ENCODE results near the gene NR1H4. TPM values are rescaled to one million over a fixed set of nuclear protein-coding genes. Genes with fewer than 3 reads are reported as not detected.
"Not testable (repeated sequence)": the region's sequence is repeated elsewhere in the genome, so short reads cannot be mapped to it uniquely, and the experiment has no call there.

Gene NR1H4
- total RNA-seq, 2 experiments from 2014 or later, result not detected

DNA sequence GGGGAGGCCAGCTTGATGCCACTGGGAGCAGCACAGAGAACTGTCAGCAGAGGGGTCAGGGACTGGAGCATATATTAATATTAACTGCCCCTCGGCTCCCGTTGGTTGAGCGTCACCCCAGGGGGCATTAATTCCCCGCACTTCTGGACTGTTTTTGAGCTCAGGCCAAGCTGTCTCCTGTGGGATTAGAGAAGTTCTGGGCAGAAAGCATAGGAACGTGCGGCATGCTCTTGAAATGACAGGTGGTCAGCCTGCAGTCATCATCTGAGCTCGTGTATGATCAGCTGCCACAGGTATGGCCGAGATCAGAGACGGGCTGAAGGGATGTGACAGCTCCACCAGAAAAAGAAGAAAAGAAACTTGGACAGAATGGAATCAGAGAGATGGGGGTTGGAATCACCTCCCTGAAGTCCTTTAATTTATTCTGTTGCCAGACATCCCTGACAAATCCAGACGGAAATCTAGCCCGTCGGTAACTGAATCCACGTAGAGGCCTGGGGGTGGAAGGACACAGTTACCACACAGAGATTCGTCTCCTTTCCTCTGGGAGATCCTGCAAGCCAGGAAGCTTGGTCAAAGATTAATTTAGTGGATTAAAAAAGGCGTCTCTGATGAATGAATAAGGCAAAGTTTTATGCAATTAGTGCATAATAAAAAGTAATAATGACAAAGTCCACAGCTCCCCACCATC lies 23.6 kb downstream of the NR1H4 start:
- Mint-ChIP-seq H3K27me3 (ENCODE audit: low read depth) (no peaks in the 10 kb centered on the region), H3K27ac (no peak overlapping the region), H3K9me3 (ENCODE audit: insufficient read depth) (no peaks in the 10 kb centered on the region), H3K36me3 (ENCODE audit: low read depth) (no peaks in the 10 kb centered on the region), H3K4me1 (ENCODE audit: low read depth) (no peaks in the 10 kb centered on the region), H3K4me3 (no peak overlapping the region)
- ChIA-PET POLR2A (no interaction called here), CTCF (no interaction called here)
- DNase-seq (no peak), ATAC-seq (no peak)

DNA sequence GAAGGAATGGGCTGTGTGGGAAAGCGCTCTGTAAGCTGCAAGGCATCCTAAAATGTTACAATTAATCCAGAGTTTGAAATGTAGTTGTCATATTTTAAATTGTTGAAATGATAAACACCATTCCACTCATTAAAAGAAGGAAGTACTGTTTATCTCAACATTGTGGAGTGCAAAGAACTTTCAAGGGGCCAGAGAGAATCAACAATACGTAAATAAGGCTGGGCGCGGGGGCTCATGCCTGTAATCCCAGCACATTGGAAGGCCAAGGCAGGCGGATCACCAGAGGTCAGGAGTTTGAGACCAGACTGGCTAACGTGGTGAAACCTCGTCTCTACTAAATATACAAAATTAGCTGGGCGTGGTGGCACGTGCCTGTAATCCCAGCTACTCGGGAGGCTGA lies 24.5 kb downstream of the NR1H4 start:
- no peak for ATAC-seq
- no peak for DNase-seq

DNA sequence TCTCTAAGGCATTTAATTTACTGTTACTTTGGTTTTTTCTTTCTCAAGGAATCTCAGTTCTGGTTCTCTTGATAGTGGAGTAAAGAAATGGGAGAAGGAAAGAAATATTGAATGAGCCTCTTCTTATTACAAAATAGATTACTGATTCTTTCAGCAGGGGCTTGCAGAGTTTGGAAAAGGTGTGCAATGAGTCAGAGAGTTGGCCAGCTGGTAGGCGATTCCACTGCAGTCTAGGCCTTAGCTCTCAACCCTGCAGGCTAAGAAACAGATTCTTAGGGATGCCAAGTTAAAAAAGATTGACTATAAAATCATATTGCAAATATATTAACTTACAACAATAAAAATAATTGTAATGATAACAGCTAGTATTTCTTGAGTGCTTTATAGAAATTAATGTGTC lies 25.8 kb downstream of the NR1H4 start:
- POLR2A ChIA-PET, result no interaction called here
- no peak overlapping the region for H3K4me3 Mint-ChIP-seq
- no peak overlapping the region for H3K27ac Mint-ChIP-seq
- CTCF ChIA-PET, result no interaction called here
- H3K27me3 Mint-ChIP-seq (ENCODE audit: low read depth), result no peaks in the 10 kb centered on the region
- no peaks in the 10 kb centered on the region for H3K4me1 Mint-ChIP-seq (ENCODE audit: low read depth)
- DNase-seq, result no peak
- H3K36me3 Mint-ChIP-seq (ENCODE audit: low read depth), result no peaks in the 10 kb centered on the region
- H3K9me3 Mint-ChIP-seq (ENCODE audit: insufficient read depth), result no peaks in the 10 kb centered on the region
- no peak for ATAC-seq

More for the DNA sequence above, 24.5 kb downstream of the NR1H4 start:
- Mint-ChIP-seq H3K9me3 (ENCODE audit: insufficient read depth) (no peaks in the 10 kb centered on the region), H3K4me3 (no peak overlapping the region), H3K4me1 (ENCODE audit: low read depth) (no peaks in the 10 kb centered on the region), H3K36me3 (ENCODE audit: low read depth) (no peaks in the 10 kb centered on the region), H3K27me3 (ENCODE audit: low read depth) (no peaks in the 10 kb centered on the region), H3K27ac (no peak overlapping the region)
- ChIA-PET POLR2A (no interaction called here), CTCF (no interaction called here)

DNA sequence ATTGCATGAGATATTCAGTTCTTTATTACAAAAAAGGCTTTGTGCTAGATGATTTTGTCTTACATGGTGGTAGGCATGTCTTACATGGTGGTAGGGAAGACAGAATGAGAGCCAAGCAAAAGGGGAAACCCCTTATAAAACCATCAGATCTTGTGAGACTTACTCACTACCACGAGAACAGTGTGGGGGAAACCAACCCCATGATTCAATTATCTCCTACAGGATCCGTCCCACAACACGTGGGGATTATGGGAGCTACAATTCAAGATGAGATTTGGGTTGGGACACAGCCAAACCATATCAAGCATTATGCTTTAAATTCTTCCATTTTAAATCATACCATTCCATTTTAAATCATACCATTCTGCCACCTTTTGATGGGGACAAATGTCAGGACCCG lies 29.1 kb downstream of the NR1H4 start:
- H3K4me1 Mint-ChIP-seq (ENCODE audit: low read depth); H3K36me3 Mint-ChIP-seq (ENCODE audit: low read depth); POLR2A ChIA-PET; H3K9me3 Mint-ChIP-seq (ENCODE audit: insufficient read depth); CTCF ChIA-PET; H3K27me3 Mint-ChIP-seq (ENCODE audit: low read depth); DNase-seq; H3K27ac Mint-ChIP-seq; H3K4me3 Mint-ChIP-seq; ATAC-seq: not testable (repeated sequence)

DNA sequence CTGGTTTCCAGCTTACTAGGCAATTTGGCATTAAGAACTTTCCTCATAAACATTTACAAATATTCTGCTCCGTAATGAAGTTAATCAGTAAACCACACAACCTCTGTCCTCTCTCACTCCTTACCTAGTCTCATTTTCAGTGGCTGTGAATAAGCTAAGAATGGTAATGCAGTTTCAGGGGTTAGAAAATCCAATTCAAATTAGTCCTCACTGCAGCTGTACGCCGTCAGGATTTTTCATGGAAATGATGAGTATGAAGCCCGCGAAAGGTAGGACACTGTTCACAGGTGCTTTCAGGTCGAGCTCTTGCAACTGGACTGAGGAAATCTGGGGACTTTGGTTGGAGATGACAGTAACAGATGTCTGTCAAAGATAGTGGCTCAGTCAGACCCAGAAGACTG lies 29.6 kb downstream of the NR1H4 start:
- Mint-ChIP-seq H3K9me3 (ENCODE audit: insufficient read depth) (no peaks in the 10 kb centered on the region), H3K27me3 (ENCODE audit: low read depth) (no peaks in the 10 kb centered on the region), H3K4me1 (ENCODE audit: low read depth) (no peaks in the 10 kb centered on the region), H3K27ac (no peak overlapping the region), H3K4me3 (no peak overlapping the region), H3K36me3 (ENCODE audit: low read depth) (no peaks in the 10 kb centered on the region)
- ChIA-PET POLR2A (no interaction called here), CTCF (no interaction called here)
- DNase-seq, result no peak
- no peak for ATAC-seq

DNA sequence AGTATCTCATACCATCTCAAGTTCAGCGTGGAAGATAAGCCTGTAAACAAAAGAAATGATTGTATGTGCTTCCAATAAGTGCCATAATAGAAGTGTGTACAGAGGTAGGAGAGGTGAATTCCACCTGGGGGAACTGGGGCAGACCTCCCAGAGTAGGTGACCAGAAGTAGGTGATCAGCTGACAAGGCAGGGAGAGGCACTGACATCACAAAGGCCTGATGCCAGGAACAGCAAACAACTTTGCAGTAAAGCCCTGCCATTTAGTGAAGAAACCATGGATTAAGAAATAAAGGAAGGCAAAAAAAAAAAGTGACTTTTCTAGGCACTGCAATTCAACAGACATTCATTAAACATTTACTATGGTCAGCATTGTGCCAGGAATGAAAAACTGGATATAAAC lies 31.1 kb downstream of the NR1H4 start:
- H3K27ac Mint-ChIP-seq, result no peak overlapping the region
- POLR2A ChIA-PET, result interaction anchor here (0.6 kb wide), 1 partner anchor 729 kb away, joined by 4 read pairs; no protein-coding TSS in a partner anchor
- no peaks in the 10 kb centered on the region for H3K9me3 Mint-ChIP-seq (ENCODE audit: insufficient read depth)
- no peaks in the 10 kb centered on the region for H3K36me3 Mint-ChIP-seq (ENCODE audit: low read depth)
- ATAC-seq (no peak), DNase-seq (no peak)
- no peaks in the 10 kb centered on the region for H3K4me1 Mint-ChIP-seq (ENCODE audit: low read depth)
- CTCF ChIA-PET, result no interaction called here
- H3K4me3 Mint-ChIP-seq, result no peak overlapping the region
- H3K27me3 Mint-ChIP-seq (ENCODE audit: low read depth), result no peaks in the 10 kb centered on the region

DNA sequence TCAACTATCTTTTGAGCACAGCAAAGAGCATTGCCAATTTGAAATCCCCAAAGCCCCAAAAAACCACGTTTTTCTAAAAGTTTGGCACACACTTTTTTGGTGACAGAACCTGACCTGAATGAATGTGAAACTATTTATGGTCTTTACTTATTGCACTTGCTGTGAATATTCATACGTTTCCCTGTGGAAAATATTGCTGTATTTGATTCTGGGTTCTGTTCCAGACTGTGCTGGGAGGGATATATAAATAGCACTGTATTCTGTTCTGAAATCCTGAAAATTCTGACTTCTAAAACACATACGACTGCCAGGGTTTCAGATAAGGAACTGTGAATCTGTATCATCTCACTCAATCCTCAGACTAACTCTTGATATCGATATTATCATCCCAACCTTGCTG lies 35.1 kb downstream of the NR1H4 start:
- no peak overlapping the region for H3K4me3 Mint-ChIP-seq
- H3K27me3 Mint-ChIP-seq (ENCODE audit: low read depth), result no peaks in the 10 kb centered on the region
- ChIA-PET CTCF (no interaction called here), POLR2A (no interaction called here)
- no peak for ATAC-seq
- no peak overlapping the region for H3K27ac Mint-ChIP-seq
- no peak for DNase-seq
- H3K4me1 Mint-ChIP-seq (ENCODE audit: low read depth), result no peaks in the 10 kb centered on the region
- no peaks in the 10 kb centered on the region for H3K9me3 Mint-ChIP-seq (ENCODE audit: insufficient read depth)
- no peaks in the 10 kb centered on the region for H3K36me3 Mint-ChIP-seq (ENCODE audit: low read depth)

DNA sequence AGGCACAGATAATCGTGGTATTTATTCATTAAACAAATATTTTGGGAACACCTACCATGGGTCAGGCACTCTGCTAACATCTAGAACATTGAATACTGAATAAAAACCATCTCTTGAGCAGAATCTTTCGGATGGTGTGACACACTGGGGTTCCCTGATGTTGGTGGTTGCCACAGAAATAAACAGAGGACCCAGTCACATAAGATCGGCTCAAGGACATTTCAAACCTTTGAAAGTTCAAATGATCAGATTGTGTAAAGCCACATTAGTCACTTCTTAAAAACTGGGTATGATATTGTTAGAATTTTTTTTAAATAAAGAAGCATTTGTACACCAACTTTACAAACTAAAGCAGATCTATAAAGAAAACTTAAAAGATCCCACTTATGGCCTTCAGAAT lies 39.0 kb downstream of the NR1H4 start:
- CTCF ChIA-PET, result no interaction called here

DNA sequence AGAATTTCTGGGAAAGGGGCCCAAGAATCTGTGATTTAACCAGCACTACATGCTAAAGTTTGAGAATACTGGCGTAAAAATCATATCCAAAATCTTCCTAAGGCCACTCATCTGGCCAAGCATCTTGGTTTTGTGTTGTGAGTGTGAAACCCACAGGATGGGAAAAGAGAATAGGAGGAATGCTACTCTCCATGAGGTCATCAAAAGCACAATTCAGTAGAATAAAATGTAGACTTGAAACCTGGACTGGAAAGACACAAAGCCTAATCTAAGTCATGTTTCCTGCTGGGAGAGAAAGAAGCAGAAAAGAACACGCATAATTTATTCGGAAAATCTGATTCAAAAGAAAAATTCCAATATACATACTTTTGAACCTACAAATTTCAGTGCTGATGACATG lies 42.3 kb downstream of the NR1H4 start:
- H3K9me3 Mint-ChIP-seq (ENCODE audit: insufficient read depth), result no peaks in the 10 kb centered on the region
- no peak overlapping the region for H3K27ac Mint-ChIP-seq
- ATAC-seq, result no peak
- POLR2A ChIA-PET, result no interaction called here
- no peak overlapping the region for H3K4me3 Mint-ChIP-seq
- DNase-seq, result no peak
- CTCF ChIA-PET, result no interaction called here
- H3K4me1 Mint-ChIP-seq (ENCODE audit: low read depth), result no peaks in the 10 kb centered on the region
- no peaks in the 10 kb centered on the region for H3K27me3 Mint-ChIP-seq (ENCODE audit: low read depth)
- H3K36me3 Mint-ChIP-seq (ENCODE audit: low read depth), result no peaks in the 10 kb centered on the region

More for the DNA sequence above, 39.0 kb downstream of the NR1H4 start:
- Mint-ChIP-seq H3K36me3 (ENCODE audit: low read depth) (no peaks in the 10 kb centered on the region), H3K9me3 (ENCODE audit: insufficient read depth) (no peaks in the 10 kb centered on the region), H3K27ac (no peak overlapping the region), H3K27me3 (ENCODE audit: low read depth) (no peaks in the 10 kb centered on the region), H3K4me1 (ENCODE audit: low read depth) (no peaks in the 10 kb centered on the region), H3K4me3 (no peak overlapping the region)
- POLR2A ChIA-PET, result no interaction called here
- no peak for DNase-seq
- ATAC-seq, result no peak

DNA sequence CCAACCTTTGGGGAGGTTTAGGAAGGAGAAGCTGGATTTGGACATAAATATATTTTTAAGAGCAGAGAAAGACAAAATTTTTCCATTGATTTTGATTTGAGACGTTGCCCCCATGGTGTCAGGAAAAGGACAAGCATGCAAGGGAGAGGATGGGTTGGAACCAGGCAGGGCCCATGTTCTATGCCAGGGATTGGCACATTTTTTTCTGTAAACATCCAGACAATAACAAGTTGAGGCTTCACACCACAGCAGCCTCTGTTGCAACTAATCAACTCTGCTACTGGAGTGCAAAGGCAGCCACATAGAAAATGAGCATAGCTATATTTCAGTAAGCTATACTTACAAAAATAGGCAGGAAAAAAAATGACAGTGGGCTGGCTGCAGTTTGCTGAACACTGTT lies 44.7 kb downstream of the NR1H4 start:
- DNase-seq, result no peak
- ChIA-PET POLR2A (no interaction called here), CTCF (no interaction called here)
- no peak overlapping the region for H3K4me3 Mint-ChIP-seq
- H3K27ac Mint-ChIP-seq, result no peak overlapping the region
- no peaks in the 10 kb centered on the region for H3K9me3 Mint-ChIP-seq (ENCODE audit: insufficient read depth)
- no peaks in the 10 kb centered on the region for H3K36me3 Mint-ChIP-seq (ENCODE audit: low read depth)
- no peak for ATAC-seq
- no peaks in the 10 kb centered on the region for H3K27me3 Mint-ChIP-seq (ENCODE audit: low read depth)
- no peaks in the 10 kb centered on the region for H3K4me1 Mint-ChIP-seq (ENCODE audit: low read depth)

DNA sequence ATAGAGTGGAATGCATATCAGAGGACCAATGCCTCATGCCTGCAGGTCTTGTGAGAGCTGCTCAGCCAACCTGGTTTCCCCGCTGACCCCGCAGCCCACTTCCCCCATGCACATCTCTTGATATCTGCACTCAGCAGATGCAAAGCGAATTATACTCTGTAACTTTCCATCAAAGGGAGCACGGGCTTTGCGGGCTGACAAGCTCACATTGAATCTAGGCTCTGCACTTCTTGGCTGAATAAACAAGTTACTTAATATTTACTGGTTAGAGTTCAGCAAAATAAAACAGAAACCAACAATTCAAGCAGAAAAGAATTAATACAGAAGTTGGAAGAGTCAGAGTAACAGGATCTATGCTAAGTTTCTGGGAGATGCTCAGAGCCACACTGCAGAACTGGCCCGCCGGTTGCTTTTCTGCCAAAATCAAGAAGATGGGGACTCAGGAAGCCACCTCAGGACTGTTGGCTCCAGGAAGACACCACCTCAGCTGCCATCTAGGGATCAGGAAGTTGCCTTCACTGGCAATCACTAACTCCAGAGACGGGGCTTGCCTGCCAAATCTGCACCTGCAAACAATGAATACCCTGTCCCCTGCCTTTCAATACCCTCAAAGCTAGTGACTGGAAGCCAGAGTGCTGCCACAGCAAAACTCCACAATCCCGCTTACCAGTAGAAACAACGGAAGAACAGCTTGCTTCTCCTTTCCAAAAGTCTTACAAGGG lies 46.5 kb downstream of the NR1H4 start:
- no peaks in the 10 kb centered on the region for H3K27me3 Mint-ChIP-seq (ENCODE audit: low read depth)
- DNase-seq, result no peak
- no peaks in the 10 kb centered on the region for H3K4me1 Mint-ChIP-seq (ENCODE audit: low read depth)
- H3K4me3 Mint-ChIP-seq, result no peak overlapping the region
- POLR2A ChIA-PET, result no interaction called here
- no peaks in the 10 kb centered on the region for H3K36me3 Mint-ChIP-seq (ENCODE audit: low read depth)
- no peaks in the 10 kb centered on the region for H3K9me3 Mint-ChIP-seq (ENCODE audit: insufficient read depth)
- ATAC-seq, result no peak
- H3K27ac Mint-ChIP-seq, result no peak overlapping the region
- CTCF ChIA-PET, result no interaction called here

DNA sequence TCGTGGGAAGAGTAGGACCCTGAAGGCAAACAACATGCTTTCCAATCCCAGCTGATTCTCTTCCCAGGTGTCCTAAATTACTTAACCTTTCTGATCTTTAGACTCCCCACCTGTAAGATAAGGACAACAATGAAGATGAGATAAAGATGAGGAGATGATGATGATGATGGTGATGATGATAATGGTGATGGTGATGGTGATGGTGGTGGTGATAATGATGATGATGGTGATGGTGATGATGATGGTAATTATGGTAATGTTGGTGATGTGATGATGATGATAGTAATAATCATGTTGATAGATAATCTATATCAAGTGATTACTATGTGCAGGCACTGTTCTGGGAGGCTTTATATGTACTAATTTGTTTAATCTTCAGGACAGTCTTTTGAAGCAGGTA lies 48.3 kb downstream of the NR1H4 start:
- H3K4me3 Mint-ChIP-seq, result no peak overlapping the region
- ChIA-PET POLR2A (no interaction called here), CTCF (no interaction called here)
- no peak overlapping the region for H3K27ac Mint-ChIP-seq
- no peak for DNase-seq
- H3K36me3 Mint-ChIP-seq (ENCODE audit: low read depth), result no peaks in the 10 kb centered on the region
- ATAC-seq, result no peak
- no peaks in the 10 kb centered on the region for H3K4me1 Mint-ChIP-seq (ENCODE audit: low read depth)
- H3K27me3 Mint-ChIP-seq (ENCODE audit: low read depth), result no peaks in the 10 kb centered on the region
- no peaks in the 10 kb centered on the region for H3K9me3 Mint-ChIP-seq (ENCODE audit: insufficient read depth)

DNA sequence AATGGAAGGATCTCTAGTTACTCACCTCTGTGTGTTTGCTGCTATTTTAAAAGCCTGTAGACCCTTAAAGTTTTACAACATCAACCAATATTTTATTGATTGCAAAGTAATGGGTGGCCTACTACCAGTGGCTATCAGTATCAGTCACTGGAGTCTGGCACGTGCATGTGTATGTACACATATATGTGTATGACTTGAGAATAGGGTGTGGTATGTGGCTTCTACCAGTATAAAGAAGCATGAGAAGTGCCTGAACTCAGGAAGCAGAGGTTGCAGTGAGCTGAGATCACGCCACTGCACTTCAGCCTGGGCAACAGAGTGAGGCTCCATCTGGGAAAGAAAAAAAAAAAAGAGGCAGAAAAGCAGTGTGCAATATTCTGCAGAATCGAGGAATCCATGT lies 54.4 kb downstream of the NR1H4 start:
- Mint-ChIP-seq H3K36me3 (ENCODE audit: low read depth) (no peaks in the 10 kb centered on the region), H3K27ac (no peak overlapping the region), H3K4me3 (no peak overlapping the region), H3K27me3 (ENCODE audit: low read depth) (no peaks in the 10 kb centered on the region), H3K9me3 (ENCODE audit: insufficient read depth) (no peaks in the 10 kb centered on the region), H3K4me1 (ENCODE audit: low read depth) (no peaks in the 10 kb centered on the region)
- POLR2A ChIA-PET, result no interaction called here
- DNase-seq, result no peak
- CTCF ChIA-PET, result no interaction called here
- ATAC-seq, result no peak
